Stimulated activated CD4-positive, alpha-beta T cell treated with anti-CD3 and anti-CD28 coated beads, Interleukin-1b, Interleukin-23, amount 100 ng/mL, for 24 hours (primary cell): Measurements from ENCODE around the gene GNB3.

Source experiments
- DNase-seq, 4 experiments: peaks; one replicate each; pipeline ENCODE4 v3.0.0-alpha.2; 2020; ENCODE audit warnings: low read depth in 4 of 4, low spot score in 1 of 4

The GNB3 gene

GRCh38 chr12:6840761-6841515, at the start of gene GNB3:
Gene GNB3 (plus strand): TSS chr12:6840925. CDS start chr12:6841288, 363 bp downstream.
- no peak for DNase-seq

DNA sequence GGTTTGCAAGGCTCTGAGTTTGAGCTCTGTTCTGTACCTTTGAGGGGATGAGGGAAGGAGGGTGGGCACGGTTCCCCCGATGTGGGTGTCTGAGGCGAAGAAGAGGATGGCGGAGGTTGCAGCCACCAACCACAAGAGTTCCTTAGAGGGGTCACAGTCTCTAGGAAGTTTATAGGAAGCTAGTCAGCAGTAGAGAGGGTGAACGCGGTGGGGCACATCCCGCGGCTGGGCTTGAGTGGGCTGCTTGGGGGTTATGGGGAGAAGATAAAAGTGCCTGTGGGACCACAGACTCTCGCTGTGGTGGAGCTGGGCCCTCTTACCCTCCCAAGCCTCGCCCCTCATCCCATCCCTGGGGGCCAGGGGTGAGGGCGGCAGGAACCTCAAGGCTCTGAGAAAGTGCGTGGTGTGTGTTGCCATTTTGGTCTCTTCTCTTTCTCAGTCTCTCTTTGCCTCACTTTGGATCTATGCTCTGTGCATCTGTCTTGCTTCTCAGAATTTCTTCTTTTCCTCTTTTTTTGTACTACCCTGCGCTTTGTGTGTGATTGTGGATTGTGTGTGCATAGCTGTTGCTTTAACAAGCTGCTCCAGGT, 48.7 kb upstream of the GNB3 start:
- no peak for DNase-seq

DNA sequence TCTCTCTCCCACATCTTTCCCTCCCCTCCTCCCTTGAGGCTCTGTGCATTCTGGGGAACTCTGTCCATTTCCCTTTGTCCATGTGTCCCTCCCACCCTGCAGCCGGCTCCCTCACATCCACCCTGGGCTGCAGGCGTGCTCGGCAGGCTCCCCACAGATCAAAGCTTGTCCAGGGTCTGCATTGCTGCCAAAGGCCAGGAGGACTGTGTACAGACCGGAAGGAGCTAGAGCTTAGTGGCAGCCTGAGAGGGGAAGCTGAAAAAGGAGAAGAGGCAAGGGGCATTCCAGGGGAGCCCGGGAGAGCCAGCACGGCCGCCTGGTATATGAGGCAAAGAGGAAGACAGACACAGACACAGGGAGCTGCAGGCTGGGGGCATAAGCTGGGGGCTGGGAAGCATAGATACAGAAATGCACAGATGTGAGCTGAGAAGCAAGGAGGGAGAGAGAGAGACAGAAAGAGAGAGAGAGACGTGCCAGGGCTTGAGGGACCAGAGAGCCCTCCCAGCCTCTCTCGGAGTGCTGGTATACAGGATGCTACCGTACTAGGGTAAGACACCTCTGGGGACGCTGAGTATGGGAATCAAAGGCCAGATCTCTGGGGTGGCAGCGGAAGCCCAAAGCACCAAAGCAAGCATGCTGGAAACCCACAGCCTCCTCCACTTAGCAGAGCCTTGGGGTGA, 48.1 kb upstream of the GNB3 start:
- no peak for DNase-seq

- no peak for DNase-seq
Measured at GRCh38 chr12:6795088-6795487, 45.6 kb upstream of the GNB3 start.

DNA sequence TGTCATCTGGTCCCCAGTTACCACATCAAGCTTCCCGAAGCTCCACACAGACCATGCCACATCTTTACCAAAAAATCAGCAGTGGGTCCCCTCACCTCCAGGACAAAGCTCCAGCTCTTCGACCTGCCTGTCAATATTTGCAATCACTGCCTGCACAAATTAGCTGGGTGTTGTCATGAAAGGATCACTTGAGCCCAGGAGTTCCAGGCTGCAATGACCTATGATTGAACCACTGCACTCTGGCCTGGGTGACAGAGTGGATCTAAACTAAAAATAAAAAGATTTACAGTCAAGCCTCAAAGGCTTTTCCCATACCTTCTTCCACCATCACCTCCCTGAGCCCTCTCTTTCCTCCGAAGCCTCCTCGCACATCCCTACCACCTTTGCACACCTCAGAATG, 44.1 kb upstream of the GNB3 start:
- no peak for DNase-seq

GRCh38 chr12:6799147-6799546, 41.6 kb upstream of the GNB3 start:
- DNase-seq = no peak

DNA sequence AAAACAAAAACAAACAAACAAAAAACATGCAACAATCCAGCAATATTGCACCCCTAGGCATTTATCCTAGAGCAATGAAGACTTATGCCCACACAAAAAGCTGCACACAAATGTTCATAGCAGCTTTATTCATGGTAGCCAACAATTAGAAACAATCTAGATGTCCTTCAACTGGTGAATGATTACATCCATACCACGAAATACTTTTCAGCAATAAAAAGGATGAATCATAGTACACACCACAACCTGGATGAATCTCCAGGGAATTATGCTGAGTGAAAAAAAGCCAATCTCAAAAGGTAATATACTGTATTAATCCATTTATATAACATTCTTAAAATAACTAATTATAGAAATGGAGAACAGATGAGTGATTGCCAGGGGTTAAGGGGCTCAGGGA, 33.6 kb upstream of the GNB3 start:
- DNase-seq = no peak

DNA sequence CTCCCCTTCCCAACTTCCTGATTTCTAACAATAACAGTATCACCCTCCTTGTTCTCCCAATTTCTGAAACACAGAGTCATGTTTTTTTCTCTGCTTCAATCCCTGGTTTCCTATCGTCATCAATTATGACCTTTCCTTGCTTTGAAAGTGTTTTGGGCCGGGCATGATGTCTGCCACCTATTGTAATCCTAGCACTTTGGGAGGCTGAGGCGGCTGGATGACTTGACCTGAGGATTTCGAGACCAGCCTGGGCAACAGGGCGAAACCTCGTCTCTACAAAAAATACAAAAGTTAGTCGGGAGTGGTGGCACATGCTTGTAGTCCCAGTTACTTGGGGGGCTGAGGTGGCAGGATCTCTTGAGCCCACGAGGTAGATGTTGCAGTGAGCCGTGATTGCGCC, 31.7 kb upstream of the GNB3 start:
- DNase-seq = no peak

- DNase-seq = no peak
Measured at GRCh38 chr12:6810758-6811157, 30.0 kb upstream of the GNB3 start.

DNA sequence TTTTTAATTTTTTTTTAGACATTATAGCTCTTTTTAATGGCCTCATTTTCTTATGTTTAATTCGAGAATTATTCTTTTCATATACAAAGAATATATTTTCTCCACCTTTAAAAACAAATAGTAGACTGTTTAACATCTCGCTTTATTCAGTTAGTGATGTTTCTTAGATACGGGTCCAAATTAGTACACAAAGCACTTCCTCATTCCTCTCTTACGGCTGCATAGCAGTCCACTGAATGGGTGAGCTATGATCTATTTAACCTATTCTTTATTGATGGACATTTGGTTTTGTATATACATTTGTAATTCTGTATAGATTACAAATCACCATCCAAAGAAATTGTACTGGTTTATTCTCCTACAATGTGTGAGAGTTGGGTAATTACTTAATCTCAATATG, 27.4 kb upstream of the GNB3 start:
- no peak for DNase-seq

GRCh38 chr12:6816598-6816997, 24.1 kb upstream of the GNB3 start:
- no peak for DNase-seq

GRCh38 chr12:6817098-6817497, 23.6 kb upstream of the GNB3 start:
- DNase-seq = no peak

GRCh38 chr12:6817662-6818157, 23.0 kb upstream of the GNB3 start:
- DNase-seq = no peak

DNA sequence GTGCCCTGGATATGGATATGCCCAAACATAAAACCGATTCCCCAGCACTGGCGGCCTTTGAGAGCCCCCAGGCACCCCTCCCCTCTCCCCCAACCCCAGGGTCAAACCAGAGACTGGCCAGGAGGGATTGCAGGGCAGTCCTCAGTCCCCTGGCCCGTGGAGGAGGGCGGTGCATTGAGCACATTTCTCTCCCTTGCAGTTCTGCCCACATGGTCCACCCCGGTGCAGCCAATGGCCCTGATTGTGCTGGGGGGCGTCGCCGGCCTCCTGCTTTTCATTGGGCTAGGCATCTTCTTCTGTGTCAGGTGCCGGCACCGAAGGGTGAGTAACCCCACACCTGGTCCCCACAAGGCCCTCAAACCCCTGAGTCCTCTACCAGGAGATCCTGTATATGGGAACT, 22.5 kb upstream of the GNB3 start:
- DNase-seq = no peak

GRCh38 chr12:6818645-6819044, 22.1 kb upstream of the GNB3 start:
- DNase-seq = no peak

GRCh38 chr12:6819106-6820030, 21.4 kb upstream of the GNB3 start:
- no peak for DNase-seq

- DNase-seq = no peak
Measured at GRCh38 chr12:6820166-6820565, 20.6 kb upstream of the GNB3 start.

DNA sequence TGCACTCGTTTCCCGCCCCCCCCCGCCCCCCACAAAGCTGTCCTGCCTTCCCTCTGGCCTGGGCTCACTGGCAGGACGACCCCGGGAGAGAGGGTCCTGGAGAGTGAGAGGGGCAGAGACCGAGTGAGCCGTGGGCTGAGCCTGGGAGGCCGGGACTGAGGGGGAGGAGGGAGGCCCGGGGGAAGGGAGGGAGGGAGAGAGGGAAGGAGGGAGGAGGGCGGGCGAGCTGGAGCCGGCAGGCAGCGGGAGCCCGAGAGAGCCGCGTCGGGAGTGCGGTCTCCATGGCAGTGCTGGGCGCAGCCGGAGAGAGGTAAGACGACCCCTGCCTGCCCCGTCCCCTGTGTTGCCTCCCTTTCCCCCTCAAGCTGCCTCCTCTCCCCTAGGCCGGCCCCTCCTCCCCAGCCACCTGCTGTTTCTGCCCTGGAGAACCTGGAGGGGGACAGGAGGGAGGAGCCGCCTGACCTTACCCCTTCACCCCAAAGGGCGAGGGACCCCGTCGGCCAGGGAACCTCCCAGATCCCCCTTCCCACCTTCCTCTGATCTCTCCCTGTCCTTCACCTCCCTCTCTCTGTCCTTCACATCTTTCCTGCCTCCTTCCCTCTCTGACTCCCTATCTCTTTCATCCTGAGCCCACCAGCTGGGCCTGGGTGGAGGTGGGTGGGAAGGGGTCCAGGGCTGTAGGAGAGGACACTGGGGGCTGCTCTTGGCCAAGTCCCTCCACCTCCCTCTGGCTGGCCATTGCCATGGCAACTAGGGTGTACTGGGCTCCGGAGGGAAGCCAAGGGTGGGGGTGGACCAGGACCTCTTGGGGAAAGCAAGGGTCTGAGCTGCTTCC, 18.9 kb upstream of the GNB3 start, which contains the start of gene GPR162:
TSS of gene GPR162 (plus strand) at position 231 of the 835 bp plus-strand sequence. CDS start 2,078 bp downstream, outside the sequence.
- no peak for DNase-seq

DNA sequence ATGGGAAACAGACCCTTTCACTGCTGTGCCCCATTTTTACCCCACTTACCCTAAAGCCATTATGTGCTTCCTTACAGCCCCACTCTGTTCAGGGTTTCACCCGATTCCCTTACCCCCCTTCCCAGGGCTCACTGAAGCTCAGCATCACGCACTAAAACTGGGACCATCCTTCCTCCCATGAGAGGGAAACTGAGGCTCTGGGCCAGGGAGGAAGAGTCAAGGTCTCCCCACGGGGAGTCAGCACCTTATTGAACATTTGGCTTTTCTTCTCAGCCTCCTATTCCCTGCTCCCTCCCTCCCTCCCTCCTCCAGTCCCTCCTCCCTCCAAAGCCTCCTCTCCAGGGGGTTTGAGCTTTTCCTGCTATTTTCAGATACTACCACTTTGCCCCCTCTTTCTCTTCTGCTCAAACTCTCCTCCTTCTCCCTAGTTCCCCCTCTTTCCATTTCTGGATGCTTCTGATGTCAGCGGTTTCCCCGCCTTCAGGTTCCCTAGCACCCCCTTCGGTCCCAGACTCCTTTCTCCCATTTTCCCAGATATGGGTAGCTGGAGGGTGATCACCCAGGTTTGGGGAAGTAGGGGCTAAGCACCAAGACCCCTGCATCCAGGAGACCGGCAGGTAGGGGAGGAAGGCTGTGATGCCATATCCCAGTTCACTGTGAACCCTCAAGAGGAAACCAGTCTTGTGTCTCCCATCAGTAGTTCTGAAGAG, 18.1 kb upstream of the GNB3 start:
- no peak for DNase-seq
